ENCODE results near the gene ZNF45.
A peak's percentile ranks its signal among the peaks of the same experiment; 100 is the strongest.

Gene ZNF45

GRCh38 chr19:43939557-43940260 lies 4.6 kb upstream of the ZNF45 start:
- Mint-ChIP-seq H3K4me1 (no peaks in the 10 kb centered on the region), H3K4me3 (no peak overlapping the region), H3K9me3 (peaks cover 19 to 23% of the 10 kb centered on the region in 2 donors), H3K27me3 (peaks cover 8% of the 10 kb centered on the region), H3K27ac (no peak overlapping the region)
- DNase-seq (no peak), ATAC-seq (no peak)

GRCh38 chr19:43936188-43936587 lies 1.1 kb upstream of the ZNF45 start:
- Mint-ChIP-seq H3K27ac (no peak overlapping the region), H3K9me3 (peaks cover 13 to 17% of the 10 kb centered on the region in 2 donors), H3K27me3 (no peaks in the 10 kb centered on the region), H3K4me1 (peaks cover 9% of the 10 kb centered on the region), H3K4me3 (peak overlapping the region; percentile 91 to 93)
- DNase-seq: no peak
- ATAC-seq: no peak

DNA sequence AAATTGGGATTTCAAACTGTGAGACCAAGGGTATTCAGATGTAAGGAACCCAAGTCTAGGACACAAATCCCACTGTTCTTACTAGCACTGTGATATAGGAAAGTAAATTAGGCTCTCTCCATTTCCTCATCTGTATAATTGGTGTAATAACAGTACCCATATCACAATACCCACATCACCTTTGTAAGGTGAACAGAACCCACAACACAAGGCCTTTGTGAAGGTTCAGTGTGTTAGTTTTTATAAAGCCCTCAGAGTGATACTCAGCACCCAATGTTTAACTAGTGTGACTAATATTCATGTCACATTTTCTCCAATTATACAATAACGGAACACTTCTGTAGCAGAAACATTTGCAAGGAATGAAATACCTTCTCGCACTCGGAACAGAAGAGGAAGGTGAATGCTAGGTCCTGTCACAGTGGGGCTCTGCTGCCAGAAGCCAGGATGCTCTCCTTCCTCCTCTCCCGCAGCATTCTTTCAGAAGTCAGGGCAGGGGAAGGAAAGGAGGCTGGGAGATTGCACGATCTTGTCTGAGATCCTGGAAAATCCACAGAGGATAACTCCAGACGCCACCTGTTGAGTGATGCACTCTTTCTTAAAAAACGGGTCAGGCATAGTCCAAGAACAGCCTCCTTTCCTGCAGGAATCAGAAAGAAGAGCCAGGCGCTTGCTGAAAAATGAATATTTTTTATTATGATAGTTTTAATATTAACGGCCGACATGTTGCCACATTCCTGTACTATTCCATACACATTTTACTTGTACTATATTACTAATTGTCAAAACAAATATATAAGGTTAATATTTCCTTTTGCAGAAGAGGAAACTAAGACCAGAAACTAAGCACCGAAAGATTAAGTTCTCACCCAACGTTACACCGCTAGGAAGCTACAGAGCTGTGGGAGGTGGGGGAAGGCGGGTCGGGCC lies 762 bp downstream of the ZNF45 start:
- Mint-ChIP-seq H3K27ac (peak overlapping the region; percentile 91 to 95), H3K9me3 (peaks cover 14 to 20% of the 10 kb centered on the region in 2 donors), H3K4me1 (peaks cover 9% of the 10 kb centered on the region), H3K27me3 (no peaks in the 10 kb centered on the region), H3K4me3 (peak overlapping the region; percentile 91 to 93)
- DNase-seq (no peak), ATAC-seq (no peak)

GRCh38 chr19:43928820-43929219 lies 6.3 kb downstream of the ZNF45 start:
- ATAC-seq (no peak), DNase-seq (no peak)
- H3K27ac Mint-ChIP-seq: no peak overlapping the region
- peaks cover 17 to 32% of the 10 kb centered on the region in 2 donors for H3K9me3 Mint-ChIP-seq
- no peaks in the 10 kb centered on the region for H3K27me3 Mint-ChIP-seq
- peaks cover 3% of the 10 kb centered on the region for H3K4me1 Mint-ChIP-seq
- H3K4me3 Mint-ChIP-seq: no peak overlapping the region

GRCh38 chr19:43923875-43924274 lies 11.2 kb downstream of the ZNF45 start:
- Mint-ChIP-seq H3K4me1 (no peaks in the 10 kb centered on the region), H3K27me3 (no peaks in the 10 kb centered on the region), H3K27ac (no peak overlapping the region), H3K9me3 (peaks cover 28 to 33% of the 10 kb centered on the region in 2 donors), H3K4me3 (no peak overlapping the region)
- ATAC-seq: no peak
- DNase-seq: no peak

GRCh38 chr19:43914051-43914450 lies 21.0 kb downstream of the ZNF45 start:
- peaks cover 61 to 76% of the 10 kb centered on the region in 2 donors for H3K9me3 Mint-ChIP-seq
- H3K27ac Mint-ChIP-seq: no peak overlapping the region
- no peak overlapping the region for H3K4me3 Mint-ChIP-seq
- ATAC-seq (no peak), DNase-seq (no peak)
- no peaks in the 10 kb centered on the region for H3K27me3 Mint-ChIP-seq
- no peaks in the 10 kb centered on the region for H3K4me1 Mint-ChIP-seq

DNA sequence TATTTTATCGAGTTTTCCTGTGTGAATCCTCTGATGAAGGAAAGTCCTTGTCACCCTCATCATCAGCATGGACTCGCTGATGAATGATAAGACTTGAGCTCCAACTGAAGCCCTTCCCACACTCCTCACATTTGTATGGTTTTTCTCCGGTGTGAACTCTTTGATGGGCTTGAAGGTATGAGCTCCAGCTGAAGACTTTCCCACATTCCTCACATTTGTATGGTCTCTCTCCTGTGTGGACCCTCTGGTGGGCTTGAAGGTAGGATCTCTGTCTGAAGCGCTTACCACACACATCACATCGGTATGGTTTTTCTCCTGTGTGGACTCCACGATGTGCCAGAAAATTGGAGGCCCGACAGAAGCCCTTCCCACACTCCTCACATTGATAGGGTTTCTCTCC lies 21.7 kb downstream of the ZNF45 start:
- no peaks in the 10 kb centered on the region for H3K27me3 Mint-ChIP-seq
- DNase-seq: no peak
- no peaks in the 10 kb centered on the region for H3K4me1 Mint-ChIP-seq
- no peak overlapping the region for H3K27ac Mint-ChIP-seq
- ATAC-seq: no peak
- no peak overlapping the region for H3K4me3 Mint-ChIP-seq
- peaks cover 59 to 76% of the 10 kb centered on the region in 2 donors for H3K9me3 Mint-ChIP-seq

GRCh38 chr19:43910884-43911283 lies 24.2 kb downstream of the ZNF45 start:
- ATAC-seq (no peak), DNase-seq (no peak)
- Mint-ChIP-seq H3K4me1 (no peaks in the 10 kb centered on the region), H3K27me3 (no peaks in the 10 kb centered on the region), H3K9me3 (peaks cover 65 to 88% of the 10 kb centered on the region in 2 donors), H3K4me3 (no peak overlapping the region), H3K27ac (no peak overlapping the region)

DNA sequence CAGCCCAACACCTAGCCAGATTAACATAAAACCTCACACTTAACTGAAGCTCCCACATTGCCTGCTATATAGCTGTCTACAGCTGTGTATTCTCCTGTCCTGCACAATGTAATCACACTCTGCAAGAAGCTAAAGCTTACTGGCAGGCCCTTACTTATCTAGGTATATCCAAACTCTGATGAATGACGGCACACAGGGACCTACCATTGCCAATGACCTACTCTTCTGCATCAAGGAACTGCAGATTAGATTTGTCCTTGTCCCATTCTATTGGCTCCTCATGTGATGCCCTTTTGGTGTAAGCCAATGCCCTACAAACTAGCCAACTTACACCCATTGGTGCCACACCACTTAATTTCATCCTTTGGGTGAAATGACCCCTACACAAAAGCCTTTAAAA lies 26.4 kb downstream of the ZNF45 start:
- Mint-ChIP-seq H3K27me3 (no peaks in the 10 kb centered on the region), H3K4me3 (no peak overlapping the region), H3K9me3 (peaks cover 61 to 91% of the 10 kb centered on the region in 2 donors), H3K4me1 (no peaks in the 10 kb centered on the region), H3K27ac (no peak overlapping the region)
- no peak for DNase-seq
- no peak for ATAC-seq

DNA sequence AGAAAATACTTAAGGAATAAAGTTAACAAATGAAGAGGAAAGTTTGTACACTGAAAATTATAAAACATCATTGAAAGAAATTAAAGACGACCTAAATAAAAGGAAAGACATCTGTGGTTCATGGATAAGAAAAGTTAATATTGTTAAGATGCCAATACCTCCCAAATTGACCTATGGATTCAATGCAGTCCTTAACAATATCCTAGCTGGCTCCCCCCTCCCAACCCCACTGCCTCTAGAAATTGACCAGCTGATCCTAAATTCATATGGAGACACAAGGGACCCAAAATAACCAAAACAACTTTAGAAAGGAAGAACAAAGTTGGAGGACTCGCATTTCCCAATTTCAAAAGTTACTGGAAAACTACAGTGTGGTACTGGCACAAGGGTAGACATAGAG lies 28.3 kb downstream of the ZNF45 start:
- H3K9me3 Mint-ChIP-seq: peaks cover 64 to 89% of the 10 kb centered on the region in 2 donors
- H3K4me3 Mint-ChIP-seq: no peak overlapping the region
- no peak overlapping the region for H3K27ac Mint-ChIP-seq
- no peaks in the 10 kb centered on the region for H3K27me3 Mint-ChIP-seq
- DNase-seq (no peak), ATAC-seq (no peak)
- H3K4me1 Mint-ChIP-seq: peaks cover 7% of the 10 kb centered on the region

- peaks cover 16% of the 10 kb centered on the region for H3K4me1 Mint-ChIP-seq
- peak overlapping the region in 1 of 2 donors; percentile 51 for H3K27ac Mint-ChIP-seq
- no peak overlapping the region for H3K4me3 Mint-ChIP-seq
- no peaks in the 10 kb centered on the region for H3K27me3 Mint-ChIP-seq
- ATAC-seq (no peak), DNase-seq (no peak)
- H3K9me3 Mint-ChIP-seq: peaks cover 67 to 91% of the 10 kb centered on the region in 2 donors
Observed at GRCh38 chr19:43905897-43906296, 29.2 kb downstream of the ZNF45 start.

DNA sequence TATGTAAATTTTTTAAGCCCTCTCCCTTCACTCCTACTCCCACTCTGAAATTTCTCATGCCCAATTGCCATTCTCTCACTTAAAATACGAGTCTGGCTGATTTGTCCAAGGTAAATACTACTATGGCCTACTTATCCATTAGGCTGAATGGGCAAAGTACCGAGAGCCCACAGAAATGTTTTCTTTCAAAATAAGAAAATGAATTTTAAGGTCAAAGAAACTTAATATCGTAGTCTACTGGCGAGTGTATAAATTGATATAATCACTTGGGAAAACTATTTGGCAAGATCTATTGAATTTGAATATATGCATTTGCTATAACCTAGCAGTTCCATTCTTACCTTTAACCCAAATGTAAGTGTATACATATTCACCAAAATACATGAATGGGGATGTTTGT lies 32.7 kb downstream of the ZNF45 start:
- ATAC-seq: no peak
- no peak for DNase-seq
- peaks cover 70 to 86% of the 10 kb centered on the region in 2 donors for H3K9me3 Mint-ChIP-seq
- H3K27ac Mint-ChIP-seq: no peak overlapping the region
- H3K4me3 Mint-ChIP-seq: peak overlapping the region; percentile 95 to 98
- no peaks in the 10 kb centered on the region for H3K27me3 Mint-ChIP-seq
- H3K4me1 Mint-ChIP-seq: peaks cover 23% of the 10 kb centered on the region

- ATAC-seq: peak; percentile 92
- Mint-ChIP-seq H3K27ac (peak overlapping the region; percentile 85 to 95), H3K4me1 (peaks cover 23% of the 10 kb centered on the region), H3K4me3 (peak overlapping the region; percentile 95 to 98), H3K27me3 (no peaks in the 10 kb centered on the region), H3K9me3 (peaks cover 64 to 86% of the 10 kb centered on the region in 2 donors)
- DNase-seq: peak; percentile 61 to 67
Observed at GRCh38 chr19:43901395-43902390, 33.4 kb downstream of the ZNF45 start.

DNA sequence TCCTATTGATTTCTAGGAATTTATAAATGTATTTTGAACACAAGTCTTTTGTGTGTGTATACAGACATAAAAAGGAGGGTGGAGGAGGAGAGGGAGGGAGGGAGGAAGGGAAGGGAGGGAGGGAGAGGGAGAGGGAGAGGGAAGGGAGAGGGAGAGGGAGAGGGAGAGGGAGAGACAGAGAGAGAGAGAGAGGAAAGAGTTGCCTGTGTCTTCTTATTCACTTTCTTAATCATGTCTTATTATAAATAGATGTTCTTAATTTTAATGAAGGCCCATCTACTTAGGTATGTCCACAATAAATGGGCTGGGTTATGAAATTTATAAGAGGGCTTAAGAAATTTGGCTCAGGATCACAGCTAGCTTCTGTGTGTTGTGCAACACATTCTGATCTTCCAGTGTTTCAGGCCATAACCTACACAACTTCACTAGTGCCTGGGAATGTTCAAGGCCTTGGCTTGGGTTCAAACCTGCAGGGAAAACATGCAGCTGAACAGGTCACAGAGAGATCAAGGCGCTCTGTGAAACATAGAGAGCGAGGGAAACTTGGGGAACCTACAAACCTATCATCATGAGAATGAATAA lies 39.3 kb downstream of the ZNF45 start:
- ATAC-seq: no peak
- Mint-ChIP-seq H3K4me1 (peaks cover 7% of the 10 kb centered on the region), H3K27ac (no peak overlapping the region), H3K27me3 (no peaks in the 10 kb centered on the region), H3K9me3 (peaks cover 37 to 68% of the 10 kb centered on the region in 2 donors), H3K4me3 (no peak overlapping the region)
- DNase-seq: no peak

DNA sequence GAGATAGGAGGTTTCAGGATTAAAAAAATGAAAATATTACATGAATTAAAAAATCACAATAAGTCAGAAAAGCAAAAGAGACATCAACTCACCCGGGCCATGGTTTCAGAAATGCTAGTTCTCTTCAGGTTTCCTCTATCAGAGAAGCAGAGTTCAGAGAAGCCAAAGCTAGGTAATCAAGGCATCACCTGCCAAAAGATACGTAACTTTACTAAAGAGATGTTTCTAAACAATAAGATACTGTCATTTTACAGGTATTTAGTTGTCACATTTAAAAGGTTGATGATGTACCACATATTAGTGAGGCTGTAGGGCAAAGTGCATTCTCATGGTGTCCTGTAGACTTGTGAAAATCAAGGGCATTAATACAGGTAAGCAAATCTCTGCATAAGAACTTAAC lies 51.2 kb downstream of the ZNF45 start, which contains the start of gene ZNF404:
TSS of gene ZNF404 (minus strand) at position 101 of the 400 bp plus-strand sequence.
- H3K4me3 Mint-ChIP-seq: no peak within 1 kb of the TSS
- H3K27ac Mint-ChIP-seq: no peak within 1 kb of the TSS
- no peak for DNase-seq
- H3K4me1 Mint-ChIP-seq: no peaks in the 10 kb centered on the region
- H3K27me3 Mint-ChIP-seq: no peaks in the 10 kb centered on the region
- no peak for ATAC-seq
- peaks cover 58 to 78% of the 10 kb centered on the region in 2 donors for H3K9me3 Mint-ChIP-seq
